GM21786 (cell line): ENCODE results near the gene SNAPC1.
"Not testable (repeated sequence)": the region's sequence is repeated elsewhere in the genome, so short reads cannot be mapped to it uniquely, and the experiment has no call there.

ENCODE experiments used
- ATAC-seq: cut with Tn5 transposase; IDR thresholded peaks from one replicate; pipeline ENCODE4 v1.9.1; 2021; ENCODE audit not compliant: unreplicated experiment

Gene SNAPC1

DNA sequence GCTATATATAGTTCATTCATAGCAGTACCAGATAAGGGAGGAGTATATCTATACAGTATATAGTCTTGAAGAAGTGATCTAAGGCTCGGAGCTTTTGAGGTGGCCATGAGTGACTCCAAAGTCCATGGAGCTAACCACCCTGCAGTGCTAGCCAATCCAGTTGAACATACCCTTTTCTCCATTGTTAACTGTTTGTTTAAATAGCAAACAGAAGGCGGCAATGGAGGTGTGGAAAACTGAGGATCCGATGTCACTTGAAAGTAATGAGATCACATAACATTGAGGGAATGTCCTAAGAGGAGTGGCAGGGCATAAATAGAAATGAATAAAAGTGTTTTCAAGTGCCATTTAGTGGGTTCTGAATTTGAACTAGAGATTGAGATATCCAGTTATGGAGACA, 12.4 kb upstream of the SNAPC1 start:
- no peak for ATAC-seq

DNA sequence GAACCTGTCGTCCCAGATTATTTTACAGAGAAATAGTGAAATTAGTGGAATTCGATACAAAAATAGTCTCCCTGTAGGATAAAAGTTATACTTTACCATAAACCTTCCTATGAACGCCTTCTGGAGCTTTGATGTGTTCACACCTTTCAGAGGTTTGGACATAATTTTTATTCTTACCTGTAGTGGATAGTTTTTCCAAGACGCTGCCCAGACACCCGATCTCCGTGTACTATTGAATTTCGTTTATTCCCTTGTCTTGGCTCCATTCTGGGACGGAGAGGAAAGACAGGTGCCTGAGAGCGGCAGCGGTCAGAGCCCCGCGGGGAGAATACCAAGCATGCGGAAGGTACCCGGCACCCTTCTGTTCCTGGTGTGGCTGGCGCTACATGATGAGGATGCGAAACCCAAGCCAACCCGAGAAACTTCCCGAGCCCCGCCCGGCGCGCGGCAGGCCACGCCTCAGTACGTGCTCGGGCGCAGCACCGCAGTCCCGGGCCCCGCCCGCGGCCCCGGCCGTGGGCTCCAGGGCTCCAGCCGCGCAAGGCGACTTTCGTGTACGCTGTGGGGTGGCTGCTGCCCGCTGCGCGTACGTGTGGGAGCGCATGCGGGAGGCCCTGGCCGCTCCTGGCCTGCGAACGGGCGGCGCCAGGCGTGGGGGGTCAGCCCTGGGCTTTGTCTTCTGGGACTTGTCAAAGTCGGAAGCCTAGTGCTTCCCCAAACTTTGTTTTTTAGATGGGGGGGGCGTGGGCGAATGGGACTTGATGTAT, 11.3 kb upstream of the SNAPC1 start:
- peak; percentile 85 for ATAC-seq

DNA sequence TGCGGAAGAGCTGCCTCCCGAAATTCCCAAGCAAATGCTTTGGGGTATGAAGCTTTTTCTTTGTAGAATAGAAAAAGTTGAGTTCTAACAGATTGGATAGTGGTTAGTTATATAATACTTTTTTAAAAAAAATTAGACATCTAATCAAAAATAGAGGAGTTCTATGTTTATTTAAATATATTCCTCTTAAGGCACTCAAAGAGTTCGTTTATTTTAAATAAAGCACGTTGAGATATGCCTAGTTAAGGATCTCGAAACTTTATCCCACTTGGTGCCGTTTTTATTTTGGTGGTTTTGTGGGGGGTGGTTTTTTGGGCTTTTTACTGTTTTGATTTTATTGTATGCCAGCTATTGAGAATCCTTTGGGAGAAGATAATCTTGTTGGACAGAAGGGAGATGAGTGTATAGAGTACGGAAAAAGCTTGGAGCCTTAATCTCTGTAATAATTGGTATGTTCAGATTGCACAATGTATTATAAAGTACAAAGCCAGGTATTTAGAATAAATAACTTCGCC, 10.7 kb upstream of the SNAPC1 start:
- ATAC-seq, result no peak

DNA sequence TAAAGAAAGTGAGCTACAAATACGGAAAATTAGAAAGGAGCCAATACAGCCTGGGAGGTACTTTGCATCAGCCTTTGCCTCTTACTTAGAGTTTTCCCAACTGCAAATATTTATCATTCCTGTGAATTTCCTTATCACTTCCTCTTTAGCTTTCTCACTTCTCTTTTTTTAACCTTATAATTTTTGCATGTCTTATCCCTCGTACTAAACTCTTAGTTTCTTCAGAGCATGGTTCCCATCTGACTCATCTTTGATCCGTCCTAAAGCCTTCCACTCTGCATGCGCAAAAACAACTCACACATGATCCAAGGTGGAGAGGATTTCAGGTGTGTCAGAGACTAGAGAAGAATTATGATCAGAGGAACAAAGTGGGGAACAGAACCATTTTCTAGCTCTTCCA, 9.6 kb upstream of the SNAPC1 start:
- ATAC-seq, result peak; percentile 49

DNA sequence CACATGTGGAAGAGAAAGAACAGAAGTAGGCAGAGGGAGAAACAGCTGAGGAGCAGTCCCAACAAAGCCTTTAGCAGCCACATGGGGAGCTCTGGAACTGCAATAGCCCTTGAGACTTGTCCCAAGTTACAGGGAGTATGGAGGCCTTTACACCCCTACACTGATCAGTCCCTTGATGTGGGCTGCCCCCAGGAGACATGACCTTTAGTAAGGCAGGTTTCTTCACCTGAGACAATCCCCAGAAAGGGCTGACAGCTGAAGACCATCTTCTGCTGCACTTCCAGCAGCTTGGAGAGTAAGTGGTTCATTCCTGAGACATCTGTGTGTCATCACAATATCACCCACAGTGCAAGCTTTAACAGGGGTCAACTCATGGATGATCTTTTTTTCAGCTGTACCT, 8.6 kb upstream of the SNAPC1 start:
- ATAC-seq, result no peak

DNA sequence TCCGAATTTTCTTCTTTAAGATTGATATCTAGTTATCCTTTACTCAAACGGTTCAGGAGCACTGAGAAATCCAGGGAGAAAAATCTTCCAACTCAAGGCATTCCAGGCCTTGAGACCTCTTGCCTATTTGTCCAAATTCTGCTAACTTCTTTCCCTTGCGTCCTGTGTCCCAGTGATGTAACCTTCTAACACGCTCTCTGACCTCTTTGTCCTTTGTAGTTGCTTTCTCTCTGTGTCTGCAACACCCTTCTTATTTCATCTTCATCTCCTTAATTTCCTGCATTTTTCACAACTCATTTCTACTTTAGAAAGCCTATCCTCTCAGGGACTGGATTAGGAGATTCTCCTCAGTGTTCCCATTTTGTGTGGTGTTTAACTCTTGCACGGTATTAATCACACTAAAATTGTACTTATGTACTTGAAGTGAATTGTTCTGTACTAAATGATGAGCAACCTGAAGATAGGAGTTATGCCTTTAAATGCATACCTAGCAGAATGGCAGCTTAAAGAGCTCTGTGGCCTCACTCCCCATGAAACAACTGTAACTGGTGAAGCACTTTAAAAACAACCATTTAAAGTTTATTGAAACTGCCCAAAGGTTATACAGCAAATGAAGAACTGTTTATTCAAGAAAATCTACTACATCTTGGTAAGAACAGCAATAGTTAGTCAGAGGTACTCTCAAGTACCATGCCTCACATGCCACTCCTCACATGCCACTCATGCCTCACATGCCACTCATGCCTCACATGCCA, 7.4 kb upstream of the SNAPC1 start:
- no peak for ATAC-seq

DNA sequence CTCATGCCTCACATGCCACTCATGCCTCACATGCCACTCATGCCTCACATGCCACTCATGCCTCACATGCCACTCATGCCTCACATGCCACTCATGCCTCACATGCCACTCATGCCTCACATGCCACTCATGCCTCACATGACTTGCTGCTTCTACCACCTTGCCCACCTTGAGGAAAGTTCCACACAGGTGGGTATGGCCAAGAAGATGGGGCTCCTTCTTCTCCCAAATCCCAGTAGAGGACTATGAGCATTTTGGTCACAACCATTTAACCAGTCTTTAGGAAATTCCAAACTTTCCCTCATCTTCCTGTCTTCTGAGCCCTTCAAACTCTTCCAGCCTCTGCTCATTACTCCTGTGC, 6.9 kb upstream of the SNAPC1 start:
- not testable (repeated sequence) for ATAC-seq

DNA sequence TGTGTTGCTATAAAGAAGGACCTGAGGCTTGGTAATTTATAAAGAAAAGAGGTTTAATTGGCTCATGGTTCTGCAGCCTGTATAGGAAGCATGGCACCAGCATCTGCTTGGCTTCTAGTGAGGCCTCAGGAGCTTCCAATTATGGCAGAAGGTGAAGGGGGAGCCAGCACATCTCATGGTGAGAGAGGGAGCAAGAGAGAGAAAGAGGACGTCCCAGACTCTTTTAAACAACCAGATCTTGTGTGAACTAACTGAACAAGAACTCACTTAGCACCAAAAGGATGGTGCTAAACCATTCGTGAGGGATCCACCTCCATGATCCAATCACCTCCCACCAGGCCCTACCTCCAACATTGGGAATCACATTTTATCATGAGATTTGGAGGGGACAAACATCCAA, 6.1 kb upstream of the SNAPC1 start:
- no peak for ATAC-seq

DNA sequence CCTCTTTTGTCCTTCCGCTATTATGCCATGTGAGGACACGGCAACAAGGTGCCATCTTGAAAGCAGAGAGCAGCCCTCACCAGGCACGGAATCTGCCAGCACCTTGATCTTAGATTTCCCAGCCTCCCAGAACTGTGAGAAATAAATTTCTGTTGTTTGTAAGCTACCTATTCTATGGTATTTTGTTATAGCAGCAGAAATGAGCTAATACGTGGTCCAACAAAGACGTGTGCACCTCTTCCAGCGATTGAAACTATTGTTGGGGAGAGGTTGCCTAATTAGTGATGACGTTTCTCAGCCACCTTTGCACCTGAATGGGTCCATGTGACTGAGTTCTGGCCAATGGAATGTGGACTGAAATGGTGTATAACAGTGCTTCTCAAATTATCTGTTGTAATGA, 2.3 kb upstream of the SNAPC1 start:
- no peak for ATAC-seq

DNA sequence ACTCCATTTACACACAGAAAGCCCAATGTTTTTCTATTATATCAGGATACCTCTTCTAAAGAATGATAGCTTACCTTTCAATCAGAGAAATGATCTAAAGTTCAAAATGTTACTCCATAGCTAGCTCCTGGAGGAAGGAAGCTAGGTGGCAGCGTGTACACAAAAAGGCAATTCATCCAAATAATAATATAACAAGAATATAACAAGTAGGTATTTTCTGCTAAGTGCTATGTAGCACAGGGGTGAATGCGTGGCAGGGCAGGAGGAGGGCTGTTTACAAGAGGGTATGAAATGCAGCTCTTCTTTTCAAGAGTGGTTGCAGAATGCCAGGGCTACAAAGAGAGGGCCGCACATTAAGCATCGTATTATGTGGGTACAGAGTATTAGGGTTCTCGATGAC, 663 bp upstream of the SNAPC1 start:
- ATAC-seq, result no peak

DNA sequence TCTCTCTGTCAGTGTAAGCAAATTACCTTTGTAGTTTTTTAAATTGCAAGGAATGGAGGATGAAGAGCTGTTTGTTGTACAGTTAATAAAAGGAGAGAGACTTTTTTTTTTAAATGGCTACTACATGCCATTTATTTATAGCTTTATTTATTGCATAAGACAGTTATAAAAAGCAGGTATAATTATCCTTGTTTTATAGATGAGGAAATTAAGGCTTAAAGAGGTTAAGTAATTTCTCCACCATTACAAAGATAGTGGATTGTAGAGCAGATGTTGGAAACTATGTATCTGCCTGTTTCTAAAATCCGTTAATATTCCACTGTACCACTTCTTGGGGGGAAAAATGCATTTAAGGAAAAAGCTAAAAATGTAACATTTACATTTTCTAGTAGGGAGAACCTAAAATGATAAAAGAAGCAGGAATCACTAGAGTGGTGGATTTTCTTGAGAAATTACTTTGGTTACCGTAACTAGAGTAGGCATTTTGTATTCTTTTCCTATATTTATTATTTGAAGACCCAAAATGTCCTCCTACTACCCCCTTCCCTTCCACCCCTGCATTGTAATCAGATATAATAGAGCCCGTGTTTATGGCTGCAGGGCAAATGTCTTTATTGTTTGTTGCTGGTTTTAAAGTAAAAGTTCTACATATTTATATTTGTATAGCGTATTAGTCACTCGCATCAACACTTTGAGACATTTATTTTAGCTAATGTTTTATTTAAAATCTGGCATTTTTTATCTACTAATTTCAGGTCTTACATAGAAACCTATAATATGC, 2.3 kb downstream of the SNAPC1 start:
- ATAC-seq, result no peak

DNA sequence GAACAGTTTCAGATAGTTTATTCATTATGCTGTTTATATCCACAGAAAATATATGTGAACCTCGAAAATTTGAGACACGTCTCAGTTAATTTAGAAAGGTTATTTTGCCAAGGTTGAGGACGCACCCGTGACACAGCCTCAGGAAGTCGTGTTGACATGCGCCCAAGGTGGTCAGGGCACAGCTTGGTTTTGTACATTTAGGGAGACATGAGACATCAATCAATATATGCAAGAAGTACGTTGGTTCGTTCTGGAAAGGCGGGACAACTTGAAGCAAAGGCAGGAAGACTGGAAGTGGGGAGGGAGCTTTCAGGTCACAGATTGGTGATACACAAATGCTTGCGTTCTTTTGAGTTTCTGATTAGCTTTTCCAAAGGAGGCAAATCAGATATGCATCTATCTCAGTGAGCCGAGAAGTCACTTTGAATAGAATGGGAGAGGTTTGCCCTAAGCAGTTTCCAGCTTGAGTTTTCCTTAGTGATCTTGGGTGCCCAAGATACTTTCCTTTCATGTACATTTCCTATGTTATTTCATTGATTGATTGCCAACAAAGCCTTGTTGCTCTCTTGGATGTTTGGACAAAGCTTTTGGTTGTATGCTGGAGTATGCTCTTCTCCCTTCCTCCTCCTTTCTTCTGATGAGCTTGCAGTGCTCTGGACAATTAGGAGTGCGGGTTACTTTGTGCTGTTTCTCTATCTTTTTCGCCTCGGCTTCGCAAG, 3.2 kb downstream of the SNAPC1 start:
- ATAC-seq, result no peak

DNA sequence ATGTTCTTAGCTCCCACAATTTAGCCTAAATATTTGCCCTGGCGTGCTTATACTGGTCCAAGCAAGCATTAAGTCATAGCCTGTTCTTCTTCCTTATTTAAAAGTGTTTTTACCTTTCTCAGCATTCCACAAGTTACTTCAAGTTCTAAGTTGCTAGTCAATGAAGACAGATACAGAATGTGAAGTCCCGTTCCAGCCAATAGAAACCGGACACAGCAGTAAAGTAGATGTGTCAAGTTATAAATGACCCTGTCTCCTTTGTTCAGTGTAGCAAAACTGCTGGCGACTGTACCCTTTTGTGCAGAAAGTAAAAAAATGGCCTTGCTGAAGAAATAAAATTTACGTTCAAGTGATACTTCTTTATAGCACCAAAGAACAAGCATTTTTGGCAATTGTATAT, 3.9 kb downstream of the SNAPC1 start:
- ATAC-seq, result no peak

DNA sequence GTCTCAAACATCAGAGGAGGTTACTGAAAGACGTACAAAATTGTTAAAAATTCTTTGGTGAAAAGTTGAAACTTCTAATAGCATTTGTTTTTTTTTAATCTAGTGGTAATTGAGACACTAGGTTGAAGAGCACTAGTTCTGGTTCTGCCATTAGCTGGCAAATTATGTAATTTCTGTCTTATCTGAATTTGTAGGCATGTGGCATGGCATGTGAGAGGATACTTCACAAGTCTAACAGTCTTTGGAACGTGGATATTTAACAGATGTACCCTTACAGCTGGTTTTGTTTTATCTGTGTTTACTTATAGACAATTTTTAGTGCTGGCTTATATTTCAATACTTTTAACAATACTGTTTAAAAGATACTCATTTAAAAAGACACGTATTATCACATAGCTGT, 6.0 kb downstream of the SNAPC1 start:
- no peak for ATAC-seq

DNA sequence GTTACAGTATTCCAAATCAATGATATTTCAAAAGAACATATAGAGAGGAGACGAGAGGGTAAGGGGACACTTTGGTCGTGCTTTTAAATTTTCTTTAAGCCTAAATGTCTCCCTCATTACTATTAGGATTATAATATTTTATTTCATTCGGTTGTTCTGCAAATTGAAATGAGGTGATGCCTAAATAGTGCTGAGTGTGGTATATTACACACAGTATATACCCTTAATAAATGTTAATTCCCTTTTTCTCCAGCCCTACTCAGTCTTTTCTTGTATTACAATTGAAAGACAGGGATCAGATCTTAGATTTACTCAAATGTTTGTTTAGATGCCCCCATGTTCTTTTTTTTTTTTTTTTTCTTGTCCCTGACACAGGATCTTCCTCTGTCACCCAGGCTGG, 7.7 kb downstream of the SNAPC1 start:
- no peak for ATAC-seq

DNA sequence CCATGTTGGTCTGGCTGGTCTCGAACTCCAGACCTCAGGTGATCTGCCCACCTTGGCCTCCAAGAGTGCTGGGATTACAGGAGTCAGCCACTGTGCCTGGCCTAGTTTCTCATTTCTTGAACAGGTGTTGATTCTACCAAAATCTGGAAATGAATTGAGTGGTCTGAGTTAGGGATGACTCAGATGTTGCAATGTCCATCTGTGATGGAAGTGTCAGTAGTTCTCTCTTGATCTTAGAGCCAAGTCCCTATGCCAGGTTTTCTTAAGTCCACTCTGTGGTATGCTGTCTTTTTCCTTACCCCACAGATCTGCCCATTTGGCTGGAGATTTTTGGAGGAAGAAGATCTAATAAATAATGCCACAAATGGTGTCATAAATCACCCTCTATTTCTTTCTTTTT, 12.6 kb downstream of the SNAPC1 start:
- no peak for ATAC-seq

DNA sequence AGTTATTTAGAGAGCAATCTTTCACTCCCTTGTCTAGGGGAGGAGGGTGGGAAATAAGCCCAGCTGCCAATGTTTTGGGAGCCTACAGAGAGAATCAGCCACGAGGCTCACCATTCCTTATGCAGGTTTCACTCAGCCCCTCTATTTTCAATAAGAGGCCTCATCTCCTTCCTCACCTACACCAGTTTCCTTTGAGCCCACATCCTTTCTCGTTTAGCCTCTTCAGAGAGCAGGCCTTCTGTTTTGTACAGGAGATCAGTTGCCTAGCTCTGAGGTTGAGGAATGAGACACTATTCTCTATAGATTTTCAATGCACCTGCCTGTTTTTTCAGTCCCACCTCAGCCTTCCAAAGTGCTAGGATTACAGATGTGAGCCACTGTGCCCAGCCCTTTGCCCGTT, 17.9 kb downstream of the SNAPC1 start:
- peak; percentile 80 for ATAC-seq

DNA sequence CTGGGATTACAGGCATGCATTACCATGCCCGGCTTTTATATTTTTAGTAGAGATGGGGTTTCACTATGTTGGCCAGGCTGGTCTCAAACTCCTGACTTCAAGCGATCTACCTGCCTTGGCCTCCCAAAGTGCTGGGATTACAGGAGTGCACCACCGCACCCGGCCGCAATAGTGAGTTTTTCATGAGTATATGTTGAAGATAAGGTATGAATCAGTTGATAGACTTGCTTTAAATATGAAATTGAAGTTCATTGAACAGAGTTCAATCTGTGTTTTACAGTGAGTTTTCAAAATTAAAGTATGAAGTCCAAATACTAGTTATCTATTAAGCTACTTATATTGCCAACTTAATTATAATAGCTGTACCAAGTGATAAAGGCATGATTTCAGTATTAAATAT, 35.1 kb downstream of the SNAPC1 start:
- ATAC-seq, result no peak

DNA sequence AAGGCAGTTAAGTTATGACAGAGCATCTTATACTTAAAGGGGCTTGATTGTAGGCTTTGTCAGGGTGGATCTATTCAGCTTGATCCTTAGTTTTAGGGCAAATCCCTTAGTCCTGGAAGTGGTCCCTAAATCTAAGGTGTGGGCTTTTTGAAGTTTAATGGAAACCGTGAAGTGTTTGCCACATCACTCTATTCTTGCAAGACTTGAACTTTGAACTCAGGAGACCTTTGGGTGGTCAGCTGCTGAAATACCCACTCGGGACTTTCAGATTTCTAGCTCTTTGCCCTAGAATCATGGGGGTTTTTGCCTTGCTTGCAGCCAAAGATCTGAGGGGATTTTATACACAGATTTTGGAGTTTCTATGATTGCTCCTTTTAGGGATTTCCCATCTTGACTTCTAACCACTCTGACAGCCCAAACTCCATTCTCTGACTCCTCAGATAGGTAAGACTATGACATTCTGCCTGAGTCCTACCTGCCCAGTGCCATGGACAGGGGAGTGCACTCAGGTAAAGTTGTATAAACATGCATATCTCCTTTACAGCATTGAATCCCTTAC, 39.9 kb downstream of the SNAPC1 start:
- no peak for ATAC-seq

DNA sequence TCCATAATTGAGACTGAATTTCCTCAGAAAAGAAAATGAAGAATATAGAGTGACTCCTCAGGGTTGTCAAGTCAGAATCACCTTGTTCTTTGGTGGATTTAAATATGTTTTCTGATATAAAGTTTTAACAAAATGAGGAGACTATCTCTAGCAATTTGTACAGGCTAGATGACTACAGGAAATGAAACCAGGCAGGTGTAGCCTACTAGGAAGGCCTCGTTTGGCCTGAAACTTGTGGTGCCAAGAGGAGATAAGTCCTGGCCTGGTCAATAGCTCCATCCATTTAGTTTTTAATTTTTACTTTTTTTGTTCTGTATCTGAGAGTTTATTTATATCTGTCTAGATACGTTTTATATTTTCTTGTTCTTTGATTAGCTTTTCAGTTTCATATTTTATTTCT, 41.5 kb downstream of the SNAPC1 start:
- ATAC-seq, result no peak

DNA sequence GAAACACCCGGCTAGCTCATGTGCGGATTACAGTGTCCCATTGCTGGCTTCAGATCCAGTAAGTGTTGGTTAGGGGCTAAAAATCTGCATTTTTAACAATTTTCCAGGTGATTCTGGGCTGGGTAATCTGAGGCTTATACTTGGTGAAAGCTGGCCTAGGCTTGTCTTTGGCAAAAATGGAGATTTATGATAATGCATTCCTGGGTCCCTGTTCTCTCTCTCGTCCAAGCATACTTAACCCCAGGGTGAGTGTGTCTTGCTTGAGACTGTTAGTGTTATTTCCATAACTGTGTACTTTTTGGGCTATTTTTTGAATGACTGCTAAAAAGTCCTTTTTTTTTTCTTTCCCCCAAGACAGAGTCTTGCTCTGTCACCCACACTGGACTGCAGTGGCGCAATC, 43.2 kb downstream of the SNAPC1 start:
- no peak for ATAC-seq
